Measurements from ENCODE around the gene USH2A.

GRCh38 chr1:215682232-215682631 lies 741.0 kb downstream of the USH2A start:
- no peak for TF ChIP-seq EP300 (IDR thresholded peaks at IDR 0.05)
- no peak for TF ChIP-seq POLR2AphosphoS5 (IDR thresholded peaks at IDR 0.05)
